Effector CD8-positive, alpha-beta T cell (primary cell): ENCODE data around the gene NANS.
"Not testable (repeated sequence)": the region's sequence is repeated elsewhere in the genome, so short reads cannot be mapped to it uniquely, and the experiment has no call there.

Experiments used
- DNase-seq: peaks from one replicate; lab custom pipeline; 2025; lab: John Stamatoyannopoulos, UW

NANS gene

DNA sequence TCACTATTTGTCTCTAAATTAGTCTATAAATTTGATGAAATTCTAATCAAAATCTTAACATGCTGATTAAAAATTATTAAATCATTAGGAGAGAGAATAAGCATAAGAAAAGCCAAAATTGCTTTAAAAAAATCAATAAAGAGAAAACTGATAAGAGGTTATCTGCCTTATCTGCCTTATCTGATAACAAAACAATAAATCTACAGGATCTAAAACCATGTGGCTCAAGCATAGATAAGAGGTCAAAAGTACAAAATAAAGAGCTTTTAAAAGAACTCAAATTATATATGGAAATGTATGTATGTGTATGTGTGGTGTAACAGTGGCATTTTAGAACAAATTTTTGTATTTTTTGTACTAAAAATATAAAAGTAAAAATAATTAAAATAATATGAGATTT is 43.9 kb downstream of the NANS start:
- DNase-seq = no peak

GRCh38 chr9:98101416-98101815 is 44.9 kb downstream of the NANS start:
- no peak for DNase-seq

DNA sequence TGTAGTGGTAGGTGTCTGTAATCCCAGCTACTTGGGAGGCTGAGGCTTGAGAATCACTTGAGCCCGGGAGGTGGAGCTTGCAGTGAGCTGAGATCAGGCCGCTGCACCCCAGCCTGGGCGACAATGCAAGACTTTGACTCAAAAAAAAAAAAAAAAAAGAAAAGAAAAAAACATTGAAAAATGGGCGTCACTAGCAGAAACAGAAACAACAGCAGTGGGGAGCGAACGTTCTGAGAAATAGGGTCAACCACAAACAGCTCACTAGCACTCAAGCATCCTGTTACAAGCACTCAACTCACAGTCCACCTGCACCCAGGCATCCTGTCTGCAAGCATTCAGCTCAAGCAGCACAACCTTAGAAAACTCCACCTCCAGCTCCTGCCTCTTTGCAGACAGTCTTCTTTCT is 45.3 kb downstream of the NANS start:
- DNase-seq = peak; percentile 63

DNA sequence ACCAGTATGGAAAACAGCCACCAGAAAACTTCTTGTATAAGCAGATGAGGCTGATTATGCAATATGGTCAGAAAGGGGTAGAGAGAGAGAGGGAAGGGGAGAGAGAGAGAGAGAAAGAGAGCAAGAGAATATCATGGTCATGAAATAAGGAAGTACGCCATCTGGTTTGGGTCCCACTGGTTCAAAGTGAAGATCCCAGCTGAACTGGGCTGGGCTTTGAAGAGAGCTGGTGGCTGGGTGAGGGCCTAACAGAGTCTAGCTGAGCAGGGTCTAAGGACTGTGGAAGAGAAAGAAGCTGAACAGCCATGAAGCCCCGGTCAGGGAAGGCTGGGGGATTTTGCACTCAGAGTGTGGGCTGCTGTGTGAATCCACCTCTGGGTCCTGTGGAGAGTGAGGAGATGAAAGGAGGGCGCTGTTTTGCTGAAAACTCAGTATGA is 47.9 kb downstream of the NANS start:
- no peak for DNase-seq

- DNase-seq = no peak
Observed at GRCh38 chr9:98105006-98105405, 48.5 kb downstream of the NANS start.

GRCh38 chr9:98107926-98108325 is 51.4 kb downstream of the NANS start:
- no peak for DNase-seq

- DNase-seq = no peak
Observed at GRCh38 chr9:98108531-98109031, 52.0 kb downstream of the NANS start.

GRCh38 chr9:98109052-98109451 is 52.5 kb downstream of the NANS start:
- DNase-seq = no peak

GRCh38 chr9:98117097-98117496 is 60.6 kb downstream of the NANS start:
- DNase-seq = not testable (repeated sequence)

GRCh38 chr9:98117984-98118639 is 61.6 kb downstream of the NANS start:
- peak; percentile 15 for DNase-seq

- DNase-seq = peak; percentile 32
Observed at GRCh38 chr9:98118640-98119601, 62.4 kb downstream of the NANS start, which contains the start of gene TRIM14. Gene TRIM14, minus strand, starts transcription at chr9:98119222. Its CDS starts 34 bp downstream, at chr9:98119188.

- DNase-seq = no peak
Observed at GRCh38 chr9:98120476-98120875, 63.9 kb downstream of the NANS start.

DNA sequence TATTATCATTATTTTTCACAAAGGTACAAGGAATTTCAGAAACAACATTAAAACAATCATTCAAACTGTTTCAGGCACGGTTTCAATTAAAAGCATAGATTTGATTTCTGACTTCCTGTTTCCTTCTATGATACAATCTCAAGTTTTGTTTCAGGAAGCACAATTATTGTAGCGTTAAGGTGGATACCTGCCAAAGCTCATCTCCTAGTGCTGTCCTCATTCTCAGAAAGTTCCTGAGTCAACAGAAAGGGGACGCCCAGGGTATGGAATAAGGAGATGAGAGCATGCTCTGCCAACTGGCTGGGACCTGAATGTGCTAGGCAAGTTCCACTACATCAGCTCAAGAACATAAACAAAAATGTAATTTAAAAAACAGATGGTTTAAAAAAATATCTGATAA is 64.5 kb downstream of the NANS start:
- no peak for DNase-seq

DNA sequence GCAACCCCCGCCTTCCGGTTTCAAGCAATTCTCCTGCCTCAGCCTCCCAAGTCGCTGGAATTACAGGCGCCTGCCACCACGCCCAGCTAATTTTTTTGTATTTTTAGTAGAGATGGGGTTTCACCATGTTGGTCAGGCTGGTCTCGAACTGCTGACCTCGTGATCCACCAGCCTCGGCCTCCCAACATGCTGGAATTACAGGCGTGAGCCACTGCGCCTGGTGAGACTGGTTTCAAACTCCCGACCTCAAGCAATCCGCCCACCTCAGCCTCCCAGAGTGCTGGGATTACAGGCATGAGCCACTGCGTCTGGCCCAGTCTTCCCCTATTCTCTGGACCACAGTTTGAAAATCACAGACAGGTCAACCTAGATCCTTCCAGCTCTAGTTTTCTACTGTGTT is 67.6 kb downstream of the NANS start:
- not testable (repeated sequence) for DNase-seq

- no peak for DNase-seq
Observed at GRCh38 chr9:98124637-98125426, 68.3 kb downstream of the NANS start.

GRCh38 chr9:98127226-98127625 is 70.7 kb downstream of the NANS start:
- no peak for DNase-seq

DNA sequence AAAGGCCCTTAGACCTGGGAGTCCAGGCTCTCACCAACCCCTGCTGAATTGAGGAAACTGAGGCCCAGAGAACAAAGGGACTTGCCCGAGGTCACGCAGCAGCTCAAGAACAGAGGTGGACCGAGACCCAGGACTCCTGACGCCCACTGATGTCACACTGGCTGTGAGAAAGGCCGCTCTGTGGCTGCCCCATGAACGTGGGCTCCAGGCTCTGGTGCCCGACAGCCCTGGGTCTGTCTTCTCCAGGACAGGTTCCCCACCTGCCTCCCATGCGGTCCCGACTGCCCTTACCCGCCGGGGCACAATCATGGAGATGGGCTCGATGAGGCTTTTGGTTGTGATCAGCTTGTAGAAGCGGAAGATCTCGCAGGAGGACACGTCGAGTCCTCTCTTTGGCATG is 71.8 kb downstream of the NANS start:
- DNase-seq = no peak

GRCh38 chr9:98129451-98129881 is 72.9 kb downstream of the NANS start:
- no peak for DNase-seq

- not testable (repeated sequence) for DNase-seq
Observed at GRCh38 chr9:98130060-98130459, 73.5 kb downstream of the NANS start.

DNA sequence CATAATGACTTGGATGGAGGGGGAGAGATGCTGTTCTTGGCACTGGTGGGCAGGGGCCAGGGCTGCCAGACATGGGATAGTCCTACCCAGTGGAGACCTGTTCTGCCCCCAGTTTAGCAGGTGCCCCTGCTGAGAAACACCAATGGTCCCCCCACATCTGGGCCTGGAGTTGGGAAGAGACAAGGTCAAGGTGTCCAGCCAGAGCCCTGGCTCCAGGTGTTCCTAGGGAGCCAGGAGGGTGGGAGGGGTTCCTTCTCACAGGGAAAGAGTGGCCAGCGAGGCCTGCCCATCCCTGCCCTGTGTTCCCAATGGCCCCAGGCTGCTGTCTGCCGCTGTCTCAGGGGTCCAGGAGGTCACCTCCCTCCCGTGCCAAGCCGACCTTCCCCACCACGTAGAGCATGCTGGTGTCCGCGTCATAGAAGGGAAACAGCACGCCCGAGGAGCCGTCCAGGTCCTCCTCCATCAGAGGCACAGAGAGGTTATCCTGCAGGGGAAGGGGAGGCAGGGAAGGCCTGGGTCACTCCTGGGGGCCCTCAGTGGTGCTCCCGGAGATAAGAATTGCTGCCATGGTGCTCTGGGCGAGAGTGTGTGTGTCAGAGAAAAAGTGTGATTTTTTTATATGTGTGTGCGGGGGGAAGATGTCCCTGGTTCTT is 74.2 kb downstream of the NANS start:
- DNase-seq = no peak

DNA sequence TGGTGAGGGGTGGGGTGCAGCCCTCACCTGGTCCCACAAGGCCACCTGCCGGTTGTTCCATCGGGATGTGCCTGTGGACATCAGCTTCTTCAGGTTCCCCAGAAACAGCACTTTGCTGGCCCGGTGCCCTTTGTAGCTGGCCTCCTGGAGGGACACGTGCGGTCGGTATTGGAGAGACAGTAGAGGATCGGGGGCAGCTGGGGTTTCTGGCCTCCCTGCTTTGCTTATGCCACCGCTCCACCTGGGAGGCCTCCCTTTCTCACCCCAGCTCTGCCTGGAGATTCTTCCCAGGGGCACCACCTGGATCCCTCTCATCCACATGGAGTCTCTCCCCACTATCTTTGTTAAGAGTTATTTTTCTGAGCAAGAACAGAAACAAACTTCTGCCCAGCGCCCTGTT is 75.6 kb downstream of the NANS start:
- no peak for DNase-seq
